Thymus (tissue), 11 donors: Measurements from ENCODE around the gene ZBTB40. TPM values are rescaled to one million over a fixed set of nuclear protein-coding genes. Genes with fewer than 3 reads are reported as not detected.

Source experiments
- DNase-seq, 9 donors: peaks; one replicate each; pipeline ENCODE4 v3.0.0-alpha.2; 2013; ENCODE audit warnings: low spot score in 9 of 9, low read depth in 6 of 9, missing footprints in 1 of 9
- H3K27ac ChIP-seq, 2 donors: one replicate each; pipeline ENCODE4 v1.5.1; 2013; ENCODE audit warnings: control low read depth in 1 of 2, low read depth in 1 of 2, low read length in 1 of 2, mild to moderate bottlenecking in 1 of 2, moderate library complexity in 1 of 2
- H3K27me3 ChIP-seq, 2 donors: one replicate each; pipeline ENCODE4 v1.5.1; 2013; ENCODE audit warnings: low read length in 1 of 2; ENCODE audit not compliant: control insufficient read depth in 2 of 2, insufficient read depth in 1 of 2
- H3K36me3 ChIP-seq, 2 donors: one replicate each; pipeline ENCODE4 v1.5.1; 2013; ENCODE audit warnings: low read length in 1 of 2, mild to moderate bottlenecking in 1 of 2, moderate library complexity in 1 of 2; ENCODE audit not compliant: control insufficient read depth in 2 of 2, insufficient read depth in 2 of 2
- H3K4me1 ChIP-seq, 2 donors: one replicate each; pipeline ENCODE4 v1.5.1; 2013; ENCODE audit warnings: low read length in 2 of 2; ENCODE audit not compliant: control insufficient read depth in 2 of 2, insufficient read depth in 2 of 2
- H3K4me3 ChIP-seq, 2 donors: one replicate each; pipeline ENCODE4 v1.5.1; 2013; ENCODE audit warnings: low read length in 2 of 2, control low read depth in 1 of 2, mild to moderate bottlenecking in 1 of 2
- H3K9me3 ChIP-seq, 2 donors: one replicate each; pipeline ENCODE4 v1.5.1; 2013; ENCODE audit warnings: low read length in 1 of 2, mild to moderate bottlenecking in 1 of 2; ENCODE audit not compliant: control insufficient read depth in 2 of 2, insufficient read depth in 1 of 2
- whole genome bisulfite sequencing: extraction: QIAGEN DNeasy Blood & Tissue Kit; methylation state at CpG from one replicate; pipeline ENCODE4 v1.1.7; 2013; 5-methylcytosine and 5-hydroxymethylcytosine counted together
- polyA plus RNA-seq: library from polyadenylated mRNA; stranded (reverse); fragments of 200-250 nt; gene quantifications from one replicate; pipeline ENCODE4 v1.2.3, GENCODE V29; 2013
- total RNA-seq: library from RNA; stranded (reverse); fragments of 120-200 nt; gene quantifications from one replicate; pipeline ENCODE4 v1.2.4, GENCODE V29; 2013
- donor health status: healthy.

Gene ZBTB40
- total and polyA plus RNA-seq, 2 donors: 8.4 to 8.7 TPM

- H3K27me3 ChIP-seq: peaks cover 0 to 2% of the 10 kb centered on the region in 2 donors
- no peak for DNase-seq
- WGBS: 84% methylated on average over 4 of the region's 4 CpGs
- H3K4me3 ChIP-seq: no peak overlapping the region
- H3K27ac ChIP-seq: no peak overlapping the region
- peaks cover 0 to 5% of the 10 kb centered on the region in 2 donors for H3K9me3 ChIP-seq
- H3K36me3 ChIP-seq: no peaks in the 10 kb centered on the region
- no peaks in the 10 kb centered on the region for H3K4me1 ChIP-seq
Observed at GRCh38 chr1:22443332-22443731, 8.3 kb upstream of the ZBTB40 start.

DNA sequence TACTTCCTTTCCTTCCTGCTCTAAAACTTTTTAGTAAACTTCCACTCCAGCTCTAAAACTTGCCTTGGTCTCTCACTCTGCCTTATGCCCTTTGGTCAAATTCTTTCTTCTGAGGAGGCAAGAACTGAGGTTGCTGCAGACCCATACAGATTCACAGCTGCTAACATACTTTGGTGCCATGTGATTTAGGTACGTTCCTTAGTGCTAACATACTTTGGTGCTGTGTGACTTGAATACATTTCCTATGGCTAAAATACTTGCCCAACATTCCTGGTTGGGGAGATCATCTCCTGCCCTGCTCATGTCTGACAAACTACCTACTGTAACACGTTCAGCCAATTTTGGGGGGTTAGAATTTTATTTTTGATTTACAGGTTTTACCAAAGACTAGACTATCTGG lies 6.8 kb upstream of the ZBTB40 start:
- WGBS: 90% methylated on average over 2 of the region's 2 CpGs
- Histone ChIP-seq H3K27me3 (peaks cover 0 to 2% of the 10 kb centered on the region in 2 donors), H3K4me3 (no peak overlapping the region), H3K27ac (no peak overlapping the region), H3K36me3 (no peaks in the 10 kb centered on the region), H3K9me3 (peaks cover 0 to 3% of the 10 kb centered on the region in 2 donors), H3K4me1 (no peaks in the 10 kb centered on the region)
- DNase-seq: no peak

- peaks cover 0 to 7% of the 10 kb centered on the region in 2 donors for H3K9me3 ChIP-seq
- H3K36me3 ChIP-seq: no peaks in the 10 kb centered on the region
- H3K27me3 ChIP-seq: peaks cover 0 to 2% of the 10 kb centered on the region in 2 donors
- 96% methylated on average over 6 of the region's 6 CpGs for WGBS
- DNase-seq: no peak
- H3K4me3 ChIP-seq: no peak overlapping the region
- H3K27ac ChIP-seq: no peak overlapping the region
- H3K4me1 ChIP-seq: peaks cover 0 to 6% of the 10 kb centered on the region in 2 donors
Observed at GRCh38 chr1:22447621-22448111, 4.0 kb upstream of the ZBTB40 start.

DNA sequence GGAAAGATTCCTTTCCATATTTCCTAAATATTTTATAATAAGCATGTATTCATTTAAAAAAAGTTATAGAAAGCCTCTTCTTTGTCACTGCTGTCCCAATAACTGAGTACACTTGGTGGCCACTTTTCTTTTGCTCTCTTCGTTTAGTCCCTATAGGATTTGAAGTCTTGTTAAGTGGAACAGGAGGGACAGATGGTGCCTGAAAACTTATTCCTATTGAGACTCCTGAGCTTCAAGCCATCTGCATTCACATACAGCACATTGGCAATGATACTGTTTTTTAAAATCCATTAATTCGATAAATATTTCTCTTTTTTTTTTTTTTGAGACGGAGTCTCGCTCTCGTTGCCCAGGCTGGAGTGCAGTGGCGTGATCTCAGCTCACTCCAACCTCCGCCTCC lies 2.0 kb upstream of the ZBTB40 start:
- Histone ChIP-seq H3K36me3 (no peaks in the 10 kb centered on the region), H3K9me3 (peaks cover 0 to 7% of the 10 kb centered on the region in 2 donors), H3K4me1 (peaks cover 0 to 8% of the 10 kb centered on the region in 2 donors), H3K27ac (no peak overlapping the region), H3K27me3 (no peaks in the 10 kb centered on the region), H3K4me3 (no peak overlapping the region)
- WGBS: 97% methylated on average over 7 of the region's 7 CpGs
- no peak for DNase-seq

- H3K27ac ChIP-seq: no peak overlapping the region
- 94% methylated on average over 12 of the region's 12 CpGs for WGBS
Observed at GRCh38 chr1:22450351-22451021, 1.2 kb upstream of the ZBTB40 start.

DNA sequence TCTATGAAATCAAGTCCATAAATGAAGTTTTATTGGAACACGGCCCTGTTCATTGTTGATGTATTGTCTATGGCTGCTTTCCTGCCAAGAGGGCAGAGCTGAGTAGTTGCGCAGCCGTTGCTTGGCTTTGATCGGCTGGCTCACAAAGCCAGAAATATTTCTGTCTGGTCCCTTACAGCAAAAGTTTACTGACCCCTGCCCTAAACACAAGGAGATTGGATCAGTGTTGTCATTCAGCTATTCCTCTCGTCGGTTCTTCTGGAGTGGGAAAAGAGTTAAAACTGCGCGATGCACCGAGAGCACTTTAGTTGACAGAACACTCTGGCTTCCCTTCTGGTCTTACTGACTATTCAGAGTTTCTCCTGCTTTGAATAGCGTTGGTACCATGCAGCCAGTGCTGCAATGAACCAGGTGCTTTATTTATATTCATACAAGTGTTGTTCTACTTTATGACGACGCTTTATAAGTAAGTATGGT lies 868 bp downstream of the ZBTB40 start:
- 7% methylated on average over 12 of the region's 12 CpGs for WGBS
- no peaks in the 10 kb centered on the region for H3K36me3 ChIP-seq
- peak overlapping the region; percentile 82 to 86 for H3K4me3 ChIP-seq
- H3K27ac ChIP-seq: peak overlapping the region; percentile 89 to 92
- peaks cover 0 to 8% of the 10 kb centered on the region in 2 donors for H3K4me1 ChIP-seq
- H3K9me3 ChIP-seq: peaks cover 0 to 7% of the 10 kb centered on the region in 2 donors
- peak in 8 of 9 donors; percentile 21 to 68 (median 27) for DNase-seq
- H3K27me3 ChIP-seq: no peaks in the 10 kb centered on the region

More at GRCh38 chr1:22450351-22451021, 1.2 kb upstream of the ZBTB40 start:
- Histone ChIP-seq H3K9me3 (peaks cover 0 to 7% of the 10 kb centered on the region in 2 donors), H3K36me3 (no peaks in the 10 kb centered on the region), H3K4me3 (no peak overlapping the region), H3K4me1 (peaks cover 0 to 8% of the 10 kb centered on the region in 2 donors), H3K27me3 (no peaks in the 10 kb centered on the region)
- no peak for DNase-seq

- no peak overlapping the region for H3K4me3 ChIP-seq
Observed at GRCh38 chr1:22453181-22453580, 1.5 kb downstream of the ZBTB40 start.

GRCh38 chr1:22454476-22455056 lies 2.9 kb downstream of the ZBTB40 start:
- Histone ChIP-seq H3K9me3 (peaks cover 0 to 7% of the 10 kb centered on the region in 2 donors), H3K27ac (no peak overlapping the region), H3K4me1 (peaks cover 0 to 8% of the 10 kb centered on the region in 2 donors), H3K36me3 (no peaks in the 10 kb centered on the region), H3K4me3 (no peak overlapping the region), H3K27me3 (no peaks in the 10 kb centered on the region)
- DNase-seq: no peak
- 97% methylated on average over 4 of the region's 4 CpGs for WGBS

More at GRCh38 chr1:22453181-22453580, 1.5 kb downstream of the ZBTB40 start:
- H3K27me3 ChIP-seq: no peaks in the 10 kb centered on the region
- H3K36me3 ChIP-seq: no peaks in the 10 kb centered on the region
- no peak overlapping the region for H3K27ac ChIP-seq
- DNase-seq: no peak
- peaks cover 0 to 7% of the 10 kb centered on the region in 2 donors for H3K9me3 ChIP-seq
- H3K4me1 ChIP-seq: peaks cover 0 to 8% of the 10 kb centered on the region in 2 donors
- 94% methylated on average over 2 of the region's 2 CpGs for WGBS

DNA sequence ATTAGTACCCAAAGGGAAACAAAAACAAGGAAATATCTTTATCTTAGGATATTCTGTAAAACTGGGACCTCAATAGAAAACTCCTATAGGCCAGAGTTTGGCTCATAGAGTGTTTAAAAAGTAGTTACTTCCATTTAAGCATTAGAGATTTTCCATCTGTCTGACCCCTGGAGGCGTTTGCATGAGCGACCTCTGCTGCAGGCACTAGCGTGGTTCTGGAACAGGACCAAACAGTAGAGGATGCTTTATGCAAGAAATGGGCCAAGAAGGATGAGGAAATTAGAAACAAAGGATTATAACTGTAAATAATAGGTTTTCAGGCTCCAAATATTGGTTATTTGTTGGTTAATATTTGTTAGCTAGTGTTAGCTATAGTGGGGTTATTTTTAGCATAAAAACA lies 5.7 kb downstream of the ZBTB40 start:
- DNase-seq: no peak
- H3K9me3 ChIP-seq: no peaks in the 10 kb centered on the region
- H3K27ac ChIP-seq: no peak overlapping the region
- H3K4me1 ChIP-seq: peaks cover 0 to 5% of the 10 kb centered on the region in 2 donors
- no peaks in the 10 kb centered on the region for H3K36me3 ChIP-seq
- WGBS: 93% methylated on average over 3 of the region's 3 CpGs
- no peaks in the 10 kb centered on the region for H3K27me3 ChIP-seq
- H3K4me3 ChIP-seq: no peak overlapping the region
